GM19023 (cell line): ENCODE data around the gene VIL1.

Experiments
- ATAC-seq: cut with Tn5 transposase; IDR thresholded peaks from one replicate; pipeline ENCODE4 v1.9.1; 2021; ENCODE audit warnings: mild to moderate bottlenecking, moderate library complexity; ENCODE audit not compliant: unreplicated experiment

The VIL1 gene

GRCh38 chr2:218418717-218419458 lies at the start of gene VIL1:
VIL1 (plus strand) TSS chr2:218419123; CDS start chr2:218423779, 4,656 bp downstream.
- ATAC-seq, result no peak

- ATAC-seq, result no peak
These were observed 49.6 kb upstream of the VIL1 start for GRCh38 chr2:218369330-218369729.

GRCh38 chr2:218370410-218371063 lies 48.4 kb upstream of the VIL1 start:
- ATAC-seq, result no peak

- ATAC-seq, result no peak
These were observed 47.0 kb upstream of the VIL1 start for GRCh38 chr2:218371983-218372350.

- no peak for ATAC-seq
These were observed 44.1 kb upstream of the VIL1 start for GRCh38 chr2:218374795-218375194.

- ATAC-seq, result no peak
These were observed 43.7 kb upstream of the VIL1 start for GRCh38 chr2:218375212-218375611.

- no peak for ATAC-seq
These were observed 40.9 kb upstream of the VIL1 start for GRCh38 chr2:218378053-218378452.

- no peak for ATAC-seq
These were observed 37.0 kb upstream of the VIL1 start, which contains the start of gene SLC11A1 for GRCh38 chr2:218381916-218382366. SLC11A1 (plus strand) TSS chr2:218382273; CDS start chr2:218382369, 96 bp downstream.

GRCh38 chr2:218382785-218383184 lies 36.1 kb upstream of the VIL1 start:
- ATAC-seq, result no peak

GRCh38 chr2:218383892-218384519 lies 34.9 kb upstream of the VIL1 start:
- ATAC-seq, result no peak

- ATAC-seq, result no peak
These were observed 33.9 kb upstream of the VIL1 start for GRCh38 chr2:218384975-218385374.

GRCh38 chr2:218386505-218387368 lies 32.2 kb upstream of the VIL1 start:
- no peak for ATAC-seq

- ATAC-seq, result no peak
These were observed 31.3 kb upstream of the VIL1 start for GRCh38 chr2:218387369-218388194.

GRCh38 chr2:218389333-218390150 lies 29.4 kb upstream of the VIL1 start:
- no peak for ATAC-seq

GRCh38 chr2:218391202-218391601 lies 27.7 kb upstream of the VIL1 start:
- ATAC-seq, result no peak

GRCh38 chr2:218392459-218392858 lies 26.5 kb upstream of the VIL1 start:
- ATAC-seq, result no peak

- no peak for ATAC-seq
These were observed 25.9 kb upstream of the VIL1 start for GRCh38 chr2:218392891-218393462.

- ATAC-seq, result no peak
These were observed 25.1 kb upstream of the VIL1 start for GRCh38 chr2:218393750-218394290.
